Superior temporal gyrus (tissue), 1 donor: ENCODE data around the gene POU3F4.

ENCODE experiments used
- DNase-seq: peaks from one replicate; pipeline ENCODE4 v3.0.0-alpha.2; 2016; ENCODE audit errors: extremely low spot score

Gene POU3F4

DNA sequence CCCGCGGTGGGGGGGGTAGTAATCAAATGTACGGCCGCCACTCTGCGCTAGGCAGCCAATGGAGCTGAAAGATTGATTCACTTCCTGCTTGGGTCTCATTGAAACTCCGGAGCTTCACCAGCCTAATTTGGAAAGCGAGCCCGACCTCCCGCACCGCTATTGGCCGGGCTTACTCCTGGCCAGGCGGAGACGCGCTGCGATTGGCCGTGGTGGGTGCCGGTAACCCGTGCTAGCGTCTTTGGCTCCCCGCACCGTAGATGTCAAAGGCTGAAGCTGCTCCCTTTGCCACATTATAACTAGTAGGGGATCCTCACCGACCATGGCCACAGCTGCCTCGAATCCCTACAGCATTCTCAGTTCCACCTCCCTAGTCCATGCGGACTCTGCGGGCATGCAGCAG, at the start of gene POU3F4:
Gene POU3F4 (plus strand): TSS at position 285 of the 400 bp plus-strand sequence. CDS start 35 bp downstream, at position 320.
- DNase-seq, result peak; percentile 18

GRCh38 chrX:83469551-83469950, 38.5 kb upstream of the POU3F4 start:
- DNase-seq, result peak; percentile 33

DNA sequence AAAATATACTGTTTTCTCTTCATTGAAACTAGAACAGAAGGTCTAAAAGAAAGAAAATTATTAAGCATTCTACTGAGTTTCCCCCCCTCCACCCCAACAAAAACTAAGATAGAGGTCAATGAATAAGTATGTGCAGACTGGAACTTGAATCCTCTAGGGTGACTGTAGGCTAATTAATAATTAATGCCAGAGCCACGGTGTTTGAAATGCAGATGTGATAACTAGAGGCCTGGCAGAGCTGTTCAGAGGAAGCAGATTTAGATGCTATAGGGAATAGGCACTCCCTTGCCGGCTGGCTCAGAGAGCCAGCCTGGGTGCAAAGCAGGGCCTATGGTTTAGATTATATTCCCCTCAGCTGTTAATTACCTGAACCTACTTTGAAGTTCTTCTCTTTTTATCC, 12.2 kb upstream of the POU3F4 start:
- no peak for DNase-seq

GRCh38 chrX:83501003-83501402, 7.1 kb upstream of the POU3F4 start:
- DNase-seq, result no peak

GRCh38 chrX:83501530-83501929, 6.6 kb upstream of the POU3F4 start:
- no peak for DNase-seq

GRCh38 chrX:83504721-83505479, 3.2 kb upstream of the POU3F4 start:
- no peak for DNase-seq

- DNase-seq, result no peak
Measured at GRCh38 chrX:83508526-83509253, 600 bp downstream of the POU3F4 start.

GRCh38 chrX:83509254-83509801, 1.2 kb downstream of the POU3F4 start:
- no peak for DNase-seq

- DNase-seq, result no peak
Measured at GRCh38 chrX:83510510-83511062, 2.5 kb downstream of the POU3F4 start.

DNA sequence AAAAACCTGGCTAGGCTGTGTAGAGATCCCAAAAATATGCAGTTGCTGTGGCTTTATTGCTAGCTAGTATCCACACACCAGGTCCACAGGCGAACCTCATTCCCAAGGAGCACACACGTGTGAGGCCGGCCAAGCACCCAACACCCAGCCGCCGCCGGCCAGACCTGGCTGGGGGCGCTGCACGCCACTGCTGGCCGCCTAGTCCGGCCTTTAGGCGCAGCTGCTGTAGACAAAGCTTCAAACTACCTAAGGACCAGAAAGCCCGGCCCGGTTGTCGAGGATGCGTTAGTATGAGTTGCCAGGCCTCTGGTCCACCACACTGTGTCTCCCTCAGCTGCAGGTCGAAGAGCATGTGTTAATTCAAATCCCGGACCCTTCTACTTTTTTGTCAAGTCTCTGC, 3.1 kb downstream of the POU3F4 start:
- DNase-seq, result no peak

DNA sequence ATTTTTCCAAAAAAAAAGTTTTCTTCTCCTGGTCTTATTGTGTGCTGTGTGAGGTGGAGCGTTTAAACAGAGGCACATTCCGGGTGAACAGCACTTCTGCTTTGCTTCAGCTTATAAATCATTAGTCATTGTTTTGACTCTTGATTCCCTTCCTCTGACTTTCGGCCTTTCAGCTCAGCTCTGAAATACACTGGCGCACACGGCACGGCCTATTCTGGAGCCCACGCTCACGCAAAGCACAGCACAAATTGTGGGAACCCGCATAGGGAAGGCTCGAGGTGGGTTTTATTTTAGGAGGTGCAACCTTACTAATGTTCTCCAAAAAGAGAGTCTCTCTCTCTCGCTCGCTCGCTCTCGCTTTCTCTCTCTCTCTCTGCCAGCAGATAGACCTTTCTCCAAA, 4.0 kb downstream of the POU3F4 start:
- no peak for DNase-seq

GRCh38 chrX:83516597-83516996, 8.5 kb downstream of the POU3F4 start:
- no peak for DNase-seq

DNA sequence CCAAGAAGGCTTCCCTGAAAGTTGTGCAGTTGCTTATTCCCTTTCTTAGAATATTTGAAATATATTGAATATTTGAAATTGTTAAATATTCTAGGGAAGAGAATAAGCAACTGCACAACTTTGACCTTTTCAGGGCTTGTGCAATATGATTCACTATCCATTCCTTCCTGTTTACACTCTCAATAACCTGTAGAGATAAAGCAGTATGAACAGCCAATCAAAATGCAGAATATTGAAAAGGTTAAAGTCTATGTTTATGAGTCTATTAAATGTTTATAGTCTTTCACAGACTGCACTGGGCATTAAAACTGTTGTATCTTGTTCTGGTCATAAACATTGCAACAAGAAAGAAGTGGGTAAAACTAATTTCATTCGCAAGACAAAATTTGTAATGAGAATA, 13.8 kb downstream of the POU3F4 start:
- DNase-seq, result no peak

DNA sequence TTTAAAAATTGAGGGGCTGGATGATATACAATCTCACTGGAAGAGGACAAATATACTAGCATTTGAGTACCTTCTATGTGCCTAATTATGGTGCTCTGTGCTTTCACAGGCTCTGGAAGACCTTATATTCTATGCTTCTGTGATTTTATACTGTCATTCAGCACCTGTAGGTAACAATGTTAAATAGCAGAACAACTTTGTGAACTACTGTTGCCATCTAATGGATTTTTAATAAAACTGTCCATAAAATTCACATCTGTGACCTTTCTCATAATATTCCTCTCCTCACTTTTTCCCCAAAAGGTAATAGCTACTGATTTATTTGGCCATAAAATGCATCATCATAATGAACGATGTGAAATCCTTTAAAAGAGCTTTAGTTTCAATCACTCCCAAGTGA, 21.9 kb downstream of the POU3F4 start:
- DNase-seq, result no peak

DNA sequence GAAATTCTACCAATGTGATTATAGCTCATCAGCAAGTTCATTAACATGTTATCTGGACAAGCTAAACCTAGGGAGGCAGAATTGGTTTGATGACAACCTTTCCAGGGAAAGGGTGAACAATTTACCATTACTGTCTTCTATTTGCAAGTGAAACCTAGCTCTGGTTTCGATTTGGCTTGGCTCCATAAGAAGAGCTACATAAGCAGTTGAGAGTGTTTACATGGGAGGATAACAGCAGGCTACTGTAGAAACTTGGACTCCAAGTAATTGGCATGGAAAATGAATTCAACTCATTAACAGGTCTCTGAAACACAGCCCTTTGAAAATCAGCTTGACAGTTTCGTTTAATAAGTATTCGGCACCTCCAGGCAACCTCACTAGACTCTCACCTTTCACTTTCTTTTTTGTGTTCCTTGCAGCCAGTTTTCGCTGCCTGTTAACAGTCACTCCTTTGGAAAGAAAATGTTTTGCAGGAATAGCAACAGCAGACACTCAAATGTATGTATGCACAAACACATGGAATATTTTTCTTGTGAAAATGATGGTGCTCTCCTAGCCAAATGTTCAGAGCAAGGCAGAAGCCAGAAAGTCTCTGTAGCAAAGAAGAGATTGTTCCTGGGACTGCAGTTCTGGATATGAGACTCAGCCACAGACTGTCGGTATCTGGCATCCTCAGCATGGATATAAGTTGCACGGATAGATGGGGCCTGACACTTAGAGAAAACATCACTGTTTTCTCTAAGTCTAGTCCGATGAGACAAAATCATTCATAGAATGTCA, 27.5 kb downstream of the POU3F4 start:
- DNase-seq, result no peak
